ENCODE data around the gene SERPINB2. TPM values are rescaled to one million over a fixed set of nuclear protein-coding genes. Genes with fewer than 3 reads are reported as not detected.

The SERPINB2 gene
- total RNA-seq, 1 experiment from 2014 or later: 39.2 TPM

- Mint-ChIP-seq H3K4me1 (ENCODE audit: low read depth, unreplicated experiment) (peaks cover 37% of the 10 kb centered on the region), H3K27ac (ENCODE audit: unreplicated experiment) (peak overlapping the region; percentile 49), H3K27me3 (ENCODE audit: unreplicated experiment) (no peaks in the 10 kb centered on the region), H3K9me3 (ENCODE audit: low read depth, unreplicated experiment) (no peaks in the 10 kb centered on the region), H3K36me3 (ENCODE audit: insufficient read depth, unreplicated experiment) (no peaks in the 10 kb centered on the region), H3K4me3 (ENCODE audit: low read depth, unreplicated experiment) (no peak overlapping the region)
- no peak for TF ChIP-seq CTCF (IDR thresholded peaks at IDR 0.05; ENCODE audit: unreplicated experiment)
- intact Hi-C loops (cut with micrococcal nuclease; ENCODE audit: unreplicated experiment): no loop called here
- no peak for DNase-seq
- CTCF ChIA-PET: no interaction called here
- no TSS peak for BruUV-seq (replicated peaks)
Observed at GRCh38 chr18:63869851-63870250, 17.7 kb upstream of the SERPINB2 start.

- H3K36me3 Mint-ChIP-seq (ENCODE audit: insufficient read depth, unreplicated experiment): no peaks in the 10 kb centered on the region
- no peak for DNase-seq
- H3K27me3 Mint-ChIP-seq (ENCODE audit: unreplicated experiment): no peaks in the 10 kb centered on the region
- H3K9me3 Mint-ChIP-seq (ENCODE audit: low read depth, unreplicated experiment): no peaks in the 10 kb centered on the region
- no TSS peak for BruUV-seq (replicated peaks)
- no peak overlapping the region for H3K27ac Mint-ChIP-seq (ENCODE audit: unreplicated experiment)
- CTCF ChIA-PET: no interaction called here
- peaks cover 33% of the 10 kb centered on the region for H3K4me1 Mint-ChIP-seq (ENCODE audit: low read depth, unreplicated experiment)
- no peak for TF ChIP-seq CTCF (IDR thresholded peaks at IDR 0.05; ENCODE audit: unreplicated experiment)
- intact Hi-C loops (cut with micrococcal nuclease; ENCODE audit: unreplicated experiment): no loop called here
- no peak overlapping the region for H3K4me3 Mint-ChIP-seq (ENCODE audit: low read depth, unreplicated experiment)
Observed at GRCh38 chr18:63871836-63872235, 15.7 kb upstream of the SERPINB2 start.

GRCh38 chr18:63872586-63872985 is 14.9 kb upstream of the SERPINB2 start:
- Mint-ChIP-seq H3K4me3 (ENCODE audit: low read depth, unreplicated experiment) (no peak overlapping the region), H3K4me1 (ENCODE audit: low read depth, unreplicated experiment) (peaks cover 25% of the 10 kb centered on the region), H3K36me3 (ENCODE audit: insufficient read depth, unreplicated experiment) (no peaks in the 10 kb centered on the region), H3K27ac (ENCODE audit: unreplicated experiment) (no peak overlapping the region), H3K9me3 (ENCODE audit: low read depth, unreplicated experiment) (no peaks in the 10 kb centered on the region), H3K27me3 (ENCODE audit: unreplicated experiment) (no peaks in the 10 kb centered on the region)
- no peak for TF ChIP-seq CTCF (IDR thresholded peaks at IDR 0.05; ENCODE audit: unreplicated experiment)
- BruUV-seq (replicated peaks): no TSS peak
- intact Hi-C loops (cut with micrococcal nuclease; ENCODE audit: unreplicated experiment): no loop called here
- no peak for DNase-seq
- CTCF ChIA-PET: no interaction called here

- no TSS peak for BruUV-seq (replicated peaks)
- TF ChIP-seq CTCF (IDR thresholded peaks at IDR 0.05; ENCODE audit: unreplicated experiment): no peak
- intact Hi-C loops (cut with micrococcal nuclease; ENCODE audit: unreplicated experiment): no loop called here
- Mint-ChIP-seq H3K9me3 (ENCODE audit: low read depth, unreplicated experiment) (no peaks in the 10 kb centered on the region), H3K27me3 (ENCODE audit: unreplicated experiment) (no peaks in the 10 kb centered on the region), H3K27ac (ENCODE audit: unreplicated experiment) (peak overlapping the region; percentile 24), H3K4me1 (ENCODE audit: low read depth, unreplicated experiment) (peaks cover 39% of the 10 kb centered on the region), H3K4me3 (ENCODE audit: low read depth, unreplicated experiment) (no peak overlapping the region), H3K36me3 (ENCODE audit: insufficient read depth, unreplicated experiment) (peaks cover 7% of the 10 kb centered on the region)
- CTCF ChIA-PET: no interaction called here
- DNase-seq: no peak
Observed at GRCh38 chr18:63878343-63878742, 9.2 kb upstream of the SERPINB2 start.

GRCh38 chr18:63878925-63879324 is 8.6 kb upstream of the SERPINB2 start:
- DNase-seq: no peak
- peaks cover 39% of the 10 kb centered on the region for H3K4me1 Mint-ChIP-seq (ENCODE audit: low read depth, unreplicated experiment)
- H3K36me3 Mint-ChIP-seq (ENCODE audit: insufficient read depth, unreplicated experiment): peaks cover 7% of the 10 kb centered on the region
- no peaks in the 10 kb centered on the region for H3K27me3 Mint-ChIP-seq (ENCODE audit: unreplicated experiment)
- TF ChIP-seq CTCF (IDR thresholded peaks at IDR 0.05; ENCODE audit: unreplicated experiment): no peak
- H3K4me3 Mint-ChIP-seq (ENCODE audit: low read depth, unreplicated experiment): no peak overlapping the region
- intact Hi-C loops (cut with micrococcal nuclease; ENCODE audit: unreplicated experiment): no loop called here
- no peaks in the 10 kb centered on the region for H3K9me3 Mint-ChIP-seq (ENCODE audit: low read depth, unreplicated experiment)
- no TSS peak for BruUV-seq (replicated peaks)
- H3K27ac Mint-ChIP-seq (ENCODE audit: unreplicated experiment): no peak overlapping the region
- CTCF ChIA-PET: no interaction called here

All from Calu3 (cell line).